ENCODE measurements around the gene PPP2R2D. TPM values are rescaled to one million over a fixed set of nuclear protein-coding genes. Genes with fewer than 3 reads are reported as not detected.
A peak's percentile ranks its signal among the peaks of the same experiment; 100 is the strongest.

Gene PPP2R2D
- total RNA-seq, 4 donors from 2014 or later, result 39.2 to 79.0 (median 52.9) TPM

GRCh38 chr10:131933016-131933695 lies 32.3 kb downstream of the PPP2R2D start:
- in situ Hi-C loops (cut with MboI; ENCODE audit: low pct_ligation_motif_present in 1 of 4, low pct_unique_long_range_greater_than_20kb in 1 of 4, low sequenced_read_pairs in 3 of 4) (no loop called here), intact Hi-C loops (cut with DNase I; ENCODE audit: low total_unique reads) (no loop called here)
- TF ChIP-seq EP300 (IDR thresholded peaks at IDR 0.05; ENCODE audit: low read depth), result no peak
- TF ChIP-seq POLR2A (IDR thresholded peaks at IDR 0.05), result no peak
- TF ChIP-seq POLR2AphosphoS5 (IDR thresholded peaks at IDR 0.05), result no peak
- no peak for TF ChIP-seq CTCF (IDR thresholded peaks at IDR 0.05)
- Histone ChIP-seq H3K4me1 (peaks cover 5 to 46% (median 23%) of the 10 kb centered on the region in 4 donors), H3K27me3 (no peaks in the 10 kb centered on the region), H3K27ac (peak overlapping the region; percentile 38 to 66 (median 52)), H3K36me3 (peaks cover 0 to 4% (median 2%) of the 10 kb centered on the region in 4 donors), H3K4me3 (no peak overlapping the region), H3K9me3 (no peaks in the 10 kb centered on the region)
- WGBS, 2 donors (ENCODE audit: low coverage in 1 of 2), result 42 to 78% methylated on average over 7 to 18 of the region's 18 CpGs
- peak; percentile 22 for DNase-seq

GRCh38 chr10:131933696-131934086 lies 32.9 kb downstream of the PPP2R2D start:
- DNase-seq, result no peak
- TF ChIP-seq POLR2AphosphoS5 (IDR thresholded peaks at IDR 0.05), result no peak
- in situ Hi-C loops (cut with MboI; ENCODE audit: low pct_ligation_motif_present in 1 of 4, low pct_unique_long_range_greater_than_20kb in 1 of 4, low sequenced_read_pairs in 3 of 4) (no loop called here), intact Hi-C loops (cut with DNase I; ENCODE audit: low total_unique reads) (no loop called here)
- H3K4me3 ChIP-seq, result no peak overlapping the region
- 50 to 62% methylated on average over 2 of the region's 2 CpGs for WGBS, 2 donors (ENCODE audit: low coverage in 1 of 2)
- H3K4me1 ChIP-seq, result peaks cover 5 to 41% (median 23%) of the 10 kb centered on the region in 4 donors
- no peaks in the 10 kb centered on the region for H3K27me3 ChIP-seq
- H3K36me3 ChIP-seq, result peaks cover 0 to 6% (median 2%) of the 10 kb centered on the region in 4 donors
- no peaks in the 10 kb centered on the region for H3K9me3 ChIP-seq
- H3K27ac ChIP-seq, result peak overlapping the region in 3 of 4 donors; percentile 48 to 66 (median 56)

- H3K27ac ChIP-seq, result no peak overlapping the region
- TF ChIP-seq EP300 (IDR thresholded peaks at IDR 0.05; ENCODE audit: low read depth) (no peak), POLR2AphosphoS5 (IDR thresholded peaks at IDR 0.05) (no peak), POLR2A (IDR thresholded peaks at IDR 0.05) (no peak), CTCF (IDR thresholded peaks at IDR 0.05) (no peak)
- in situ Hi-C loops (cut with MboI; ENCODE audit: low pct_ligation_motif_present in 1 of 4, low pct_unique_long_range_greater_than_20kb in 1 of 4, low sequenced_read_pairs in 3 of 4) (no loop called here), intact Hi-C loops (cut with DNase I; ENCODE audit: low total_unique reads) (no loop called here)
- peaks cover 5 to 37% (median 23%) of the 10 kb centered on the region in 4 donors for H3K4me1 ChIP-seq
- H3K4me3 ChIP-seq, result no peak overlapping the region
- H3K9me3 ChIP-seq, result no peaks in the 10 kb centered on the region
- WGBS, 2 donors (ENCODE audit: low coverage in 1 of 2), result 94 to 100% methylated on average over 1 to 8 of the region's 8 CpGs
- DNase-seq, result no peak
- H3K27me3 ChIP-seq, result no peaks in the 10 kb centered on the region
- H3K36me3 ChIP-seq, result peaks cover 0 to 6% (median 2%) of the 10 kb centered on the region in 4 donors
These were observed 34.0 kb downstream of the PPP2R2D start for GRCh38 chr10:131934769-131935168.

- TF ChIP-seq EP300 (IDR thresholded peaks at IDR 0.05; ENCODE audit: low read depth) (no peak), POLR2AphosphoS5 (IDR thresholded peaks at IDR 0.05) (no peak), CTCF (IDR thresholded peaks at IDR 0.05) (no peak), POLR2A (IDR thresholded peaks at IDR 0.05) (no peak)
- intact Hi-C loops (cut with DNase I; ENCODE audit: low total_unique reads) (no loop called here), in situ Hi-C loops (cut with MboI; ENCODE audit: low pct_ligation_motif_present in 1 of 4, low pct_unique_long_range_greater_than_20kb in 1 of 4, low sequenced_read_pairs in 3 of 4) (no loop called here)
- Histone ChIP-seq H3K4me3 (no peak overlapping the region), H3K9me3 (no peaks in the 10 kb centered on the region), H3K27ac (no peak overlapping the region), H3K27me3 (no peaks in the 10 kb centered on the region), H3K36me3 (peaks cover 0 to 7% (median 2%) of the 10 kb centered on the region in 4 donors), H3K4me1 (peaks cover 5 to 37% (median 23%) of the 10 kb centered on the region in 4 donors)
- WGBS, 2 donors (ENCODE audit: low coverage in 1 of 2), result 50 to 62% methylated on average over 1 of the region's 1 CpG
- DNase-seq, result no peak
These were observed 34.5 kb downstream of the PPP2R2D start for GRCh38 chr10:131935260-131935659.

All from transverse colon (tissue), 4 donors.